Liver (tissue), 9 donors: ENCODE measurements around the gene TCHHL1. TPM values are rescaled to one million over a fixed set of nuclear protein-coding genes. Genes with fewer than 3 reads are reported as not detected.

Source experiments
- DNase-seq: peaks from one replicate; pipeline ENCODE4 v3.0.0-alpha.2; 2017; ENCODE audit warnings: low spot score
- H3K27ac ChIP-seq, 2 donors: one replicate each; pipeline ENCODE4 v1.7.0; 2013; ENCODE audit warnings: inconsistent platforms in 2 of 2, low read length in 2 of 2, control low read depth in 1 of 2, low read depth in 1 of 2, mild to moderate bottlenecking in 1 of 2
- H3K27me3 ChIP-seq, 4 donors: one replicate each; pipeline versions ENCODE4 v1.6.1 to v1.7.0; 2013; ENCODE audit warnings: low read length in 3 of 4, inconsistent platforms in 1 of 4, mild to moderate bottlenecking in 1 of 4, moderate library complexity in 1 of 4; ENCODE audit not compliant: control insufficient read depth in 4 of 4, insufficient read depth in 4 of 4
- H3K36me3 ChIP-seq, 4 donors: one replicate each; pipeline versions ENCODE4 v1.6.1 to v1.7.0; 2013; ENCODE audit warnings: low read length in 3 of 4, mild to moderate bottlenecking in 3 of 4, low read depth in 1 of 4, moderate library complexity in 1 of 4; ENCODE audit not compliant: control insufficient read depth in 4 of 4, insufficient read depth in 3 of 4
- H3K4me1 ChIP-seq, 4 donors: one replicate each; pipeline versions ENCODE4 v1.6.1 to v1.7.0; 2013; ENCODE audit warnings: low read length in 3 of 4, mild to moderate bottlenecking in 3 of 4, moderate library complexity in 1 of 4; ENCODE audit not compliant: control insufficient read depth in 4 of 4, insufficient read depth in 4 of 4
- H3K4me3 ChIP-seq, 3 donors: one replicate each; pipeline versions ENCODE4 v1.6.1 to v1.7.0; 2013; ENCODE audit warnings: low read length in 3 of 3, control low read depth in 1 of 3, low read depth in 1 of 3, mild to moderate bottlenecking in 1 of 3
- H3K9ac ChIP-seq, 2 donors: one replicate each; pipeline ENCODE4 v1.7.0; 2013; ENCODE audit warnings: low read length in 2 of 2, mild to moderate bottlenecking in 2 of 2, moderate library complexity in 2 of 2, control low read depth in 1 of 2, low read depth in 1 of 2
- H3K9me3 ChIP-seq, 4 donors: one replicate each; pipeline versions ENCODE4 v1.6.1 to v1.7.0; 2013; ENCODE audit warnings: low read length in 3 of 4; ENCODE audit not compliant: control insufficient read depth in 4 of 4
- ATF3 ChIP-seq: IDR thresholded peaks from 2 replicates; pipeline ENCODE4 v1.6.1; 2016; ENCODE audit warnings: antibody characterized with exemption
- EGR1 ChIP-seq, 2 donors: IDR thresholded peaks; 2 replicates each; pipeline ENCODE4 v1.6.1; 2016 to 2018; ENCODE audit warnings: antibody characterized with exemption in 2 of 2, low read depth in 2 of 2
- FOXA1 ChIP-seq: IDR thresholded peaks from 2 replicates; pipeline ENCODE4 v1.6.1; 2016; ENCODE audit warnings: antibody characterized with exemption
- GABPA ChIP-seq, 2 donors: IDR thresholded peaks in 1 of 2; conservative IDR thresholded peaks in 1 of 2; 2 replicates each; pipeline ENCODE4 v1.6.1; 2016; ENCODE audit warnings: antibody characterized with exemption in 2 of 2, mild to moderate bottlenecking in 1 of 2, moderate library complexity in 1 of 2
- HNF4A ChIP-seq, 2 donors: conservative IDR thresholded peaks; 2 replicates each; pipeline ENCODE4 v1.6.1; 2016; ENCODE audit warnings: antibody characterized with exemption in 2 of 2, mild to moderate bottlenecking in 2 of 2
- HNF4G ChIP-seq: IDR thresholded peaks from 2 replicates; pipeline ENCODE4 v1.6.1; 2016; ENCODE audit warnings: antibody characterized with exemption
- JUND ChIP-seq, 2 donors: IDR thresholded peaks; 2 replicates each; pipeline ENCODE4 v1.6.1; 2016; ENCODE audit warnings: antibody characterized with exemption in 2 of 2
- NR2F2 ChIP-seq: IDR thresholded peaks from 2 replicates; pipeline ENCODE4 v1.6.1; 2016; ENCODE audit warnings: antibody characterized with exemption
- RAD21 ChIP-seq, 2 donors: IDR thresholded peaks; 2 replicates each; pipeline ENCODE4 v1.6.1; 2016; ENCODE audit warnings: antibody characterized with exemption in 2 of 2, mild to moderate bottlenecking in 2 of 2
- RXRA ChIP-seq, 2 donors: IDR thresholded peaks; 2 replicates each; pipeline ENCODE4 v1.6.1; 2017 to 2018; ENCODE audit warnings: antibody characterized with exemption in 2 of 2, mild to moderate bottlenecking in 1 of 2
- SP1 ChIP-seq: IDR thresholded peaks from 2 replicates; pipeline ENCODE4 v1.6.1; 2018; ENCODE audit warnings: antibody characterized with exemption, mild to moderate bottlenecking
- TAF1 ChIP-seq: conservative IDR thresholded peaks from 2 replicates; pipeline ENCODE4 v1.6.1; 2016; ENCODE audit warnings: antibody characterized with exemption, mild to moderate bottlenecking
- YY1 ChIP-seq: IDR thresholded peaks from 2 replicates; pipeline ENCODE4 v1.6.1; 2016; ENCODE audit warnings: antibody characterized with exemption, mild to moderate bottlenecking
- ZBTB33 ChIP-seq: IDR thresholded peaks from 2 replicates; pipeline ENCODE4 v1.6.1; 2016; ENCODE audit warnings: antibody characterized with exemption
- WGBS: extraction: QIAGEN DNeasy Blood & Tissue Kit; methylation state at CpG from one replicate; pipeline ENCODE4 v1.1.7; 2013; 5-methylcytosine and 5-hydroxymethylcytosine counted together
- polyA plus RNA-seq, 2 donors: library from polyadenylated mRNA; stranded (reverse) in 1 of 2; unstranded in 1 of 2; fragments of 200-250 nt in 1 of 2; fragments of >200 nt in 1 of 2; fragmentation: Nextera tagmentation in 1 of 2; extraction: Ambion mirVana in 1 of 2; gene quantifications; one replicate each; pipeline versions ENCODE4 v1.2.1 to v1.2.3, GENCODE V29; 2013 to 2015
- total RNA-seq, 2 donors: library from RNA; depleted of rRNA; stranded (reverse); fragments of >200 nt; gene quantifications; one replicate each; pipeline ENCODE4 v1.2.3, GENCODE V29; 2014
- TF ChIP-seq, protein P1 (sequence below): fragments of 150-350 bp; IDR thresholded peaks from 2 replicates; pipeline ENCODE4 v1.5.1; 2017; ENCODE audit warnings: improper control_type of control experiment, low read depth, low read length; ENCODE audit not compliant: missing input control
- TF ChIP-seq, protein P2 (sequence below): IDR thresholded peaks from 2 replicates; pipeline ENCODE4 v1.6.1; 2016; ENCODE audit warnings: antibody characterized with exemption, mild to moderate bottlenecking
- TF ChIP-seq, protein P3 (sequence below): IDR thresholded peaks from 2 replicates; pipeline ENCODE4 v1.6.1; 2016; ENCODE audit warnings: antibody characterized with exemption
- donor health status: healthy.
- donor health status: healthy.
- donor health status: healthy.
- donor health status: healthy.
- donor health status: healthy.

Gene TCHHL1
- total and polyA plus RNA-seq, 4 donors, result not detected

- H3K36me3 ChIP-seq, result no peaks in the 10 kb centered on the region
- H3K27me3 ChIP-seq, result peaks cover 0 to 7% (median under 1%) of the 10 kb centered on the region in 4 donors
- H3K4me3 ChIP-seq, result no peak overlapping the region
- H3K4me1 ChIP-seq, result no peaks in the 10 kb centered on the region
- no peak for DNase-seq
- H3K9ac ChIP-seq, result no peak overlapping the region
- H3K9me3 ChIP-seq, result no peaks in the 10 kb centered on the region
- no peak overlapping the region for H3K27ac ChIP-seq
- TF ChIP-seq JUND (IDR thresholded peaks at IDR 0.05) (no peak), FOXA1 (no peak), RAD21 (IDR thresholded peaks at IDR 0.05) (no peak), ATF3 (no peak), TAF1 (no peak)
Measured at GRCh38 chr1:152061952-152062351, 26.9 kb downstream of the TCHHL1 start.

- no peak overlapping the region for H3K4me3 ChIP-seq
- peaks cover 0 to 15% (median 4%) of the 10 kb centered on the region in 4 donors for H3K27me3 ChIP-seq
- no peak overlapping the region for H3K9ac ChIP-seq
- H3K36me3 ChIP-seq, result no peaks in the 10 kb centered on the region
- 57% methylated on average over 13 of the region's 13 CpGs for WGBS
- H3K9me3 ChIP-seq, result no peaks in the 10 kb centered on the region
- no peak overlapping the region for H3K27ac ChIP-seq
- no peaks in the 10 kb centered on the region for H3K4me1 ChIP-seq
- no peak for TF ChIP-seq JUND (IDR thresholded peaks at IDR 0.05)
- TF ChIP-seq RXRA (IDR thresholded peaks at IDR 0.05), result no peak
- no peak for TF ChIP-seq NR2F2
- no peak for TF ChIP-seq SP1
- TF ChIP-seq ZBTB33, result no peak
- TF ChIP-seq, protein P1, sequence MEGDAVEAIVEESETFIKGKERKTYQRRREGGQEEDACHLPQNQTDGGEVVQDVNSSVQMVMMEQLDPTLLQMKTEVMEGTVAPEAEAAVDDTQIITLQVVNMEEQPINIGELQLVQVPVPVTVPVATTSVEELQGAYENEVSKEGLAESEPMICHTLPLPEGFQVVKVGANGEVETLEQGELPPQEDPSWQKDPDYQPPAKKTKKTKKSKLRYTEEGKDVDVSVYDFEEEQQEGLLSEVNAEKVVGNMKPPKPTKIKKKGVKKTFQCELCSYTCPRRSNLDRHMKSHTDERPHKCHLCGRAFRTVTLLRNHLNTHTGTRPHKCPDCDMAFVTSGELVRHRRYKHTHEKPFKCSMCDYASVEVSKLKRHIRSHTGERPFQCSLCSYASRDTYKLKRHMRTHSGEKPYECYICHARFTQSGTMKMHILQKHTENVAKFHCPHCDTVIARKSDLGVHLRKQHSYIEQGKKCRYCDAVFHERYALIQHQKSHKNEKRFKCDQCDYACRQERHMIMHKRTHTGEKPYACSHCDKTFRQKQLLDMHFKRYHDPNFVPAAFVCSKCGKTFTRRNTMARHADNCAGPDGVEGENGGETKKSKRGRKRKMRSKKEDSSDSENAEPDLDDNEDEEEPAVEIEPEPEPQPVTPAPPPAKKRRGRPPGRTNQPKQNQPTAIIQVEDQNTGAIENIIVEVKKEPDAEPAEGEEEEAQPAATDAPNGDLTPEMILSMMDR, result no peak
- no peak for TF ChIP-seq YY1
- no peak for TF ChIP-seq TAF1
- TF ChIP-seq HNF4G, result no peak
- TF ChIP-seq FOXA1, result no peak
- TF ChIP-seq GABPA (IDR thresholded peaks at IDR 0.05 in 1 of 2, conservative IDR thresholded peaks at IDR 0.05 in 1 of 2), result no peak
- TF ChIP-seq, protein P2, sequence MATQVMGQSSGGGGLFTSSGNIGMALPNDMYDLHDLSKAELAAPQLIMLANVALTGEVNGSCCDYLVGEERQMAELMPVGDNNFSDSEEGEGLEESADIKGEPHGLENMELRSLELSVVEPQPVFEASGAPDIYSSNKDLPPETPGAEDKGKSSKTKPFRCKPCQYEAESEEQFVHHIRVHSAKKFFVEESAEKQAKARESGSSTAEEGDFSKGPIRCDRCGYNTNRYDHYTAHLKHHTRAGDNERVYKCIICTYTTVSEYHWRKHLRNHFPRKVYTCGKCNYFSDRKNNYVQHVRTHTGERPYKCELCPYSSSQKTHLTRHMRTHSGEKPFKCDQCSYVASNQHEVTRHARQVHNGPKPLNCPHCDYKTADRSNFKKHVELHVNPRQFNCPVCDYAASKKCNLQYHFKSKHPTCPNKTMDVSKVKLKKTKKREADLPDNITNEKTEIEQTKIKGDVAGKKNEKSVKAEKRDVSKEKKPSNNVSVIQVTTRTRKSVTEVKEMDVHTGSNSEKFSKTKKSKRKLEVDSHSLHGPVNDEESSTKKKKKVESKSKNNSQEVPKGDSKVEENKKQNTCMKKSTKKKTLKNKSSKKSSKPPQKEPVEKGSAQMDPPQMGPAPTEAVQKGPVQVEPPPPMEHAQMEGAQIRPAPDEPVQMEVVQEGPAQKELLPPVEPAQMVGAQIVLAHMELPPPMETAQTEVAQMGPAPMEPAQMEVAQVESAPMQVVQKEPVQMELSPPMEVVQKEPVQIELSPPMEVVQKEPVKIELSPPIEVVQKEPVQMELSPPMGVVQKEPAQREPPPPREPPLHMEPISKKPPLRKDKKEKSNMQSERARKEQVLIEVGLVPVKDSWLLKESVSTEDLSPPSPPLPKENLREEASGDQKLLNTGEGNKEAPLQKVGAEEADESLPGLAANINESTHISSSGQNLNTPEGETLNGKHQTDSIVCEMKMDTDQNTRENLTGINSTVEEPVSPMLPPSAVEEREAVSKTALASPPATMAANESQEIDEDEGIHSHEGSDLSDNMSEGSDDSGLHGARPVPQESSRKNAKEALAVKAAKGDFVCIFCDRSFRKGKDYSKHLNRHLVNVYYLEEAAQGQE, result no peak
- TF ChIP-seq RAD21 (IDR thresholded peaks at IDR 0.05), result no peak
- TF ChIP-seq HNF4A (conservative IDR thresholded peaks at IDR 0.05), result no peak
- TF ChIP-seq, protein P3, sequence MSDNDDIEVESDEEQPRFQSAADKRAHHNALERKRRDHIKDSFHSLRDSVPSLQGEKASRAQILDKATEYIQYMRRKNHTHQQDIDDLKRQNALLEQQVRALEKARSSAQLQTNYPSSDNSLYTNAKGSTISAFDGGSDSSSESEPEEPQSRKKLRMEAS, result no peak
- TF ChIP-seq EGR1 (IDR thresholded peaks at IDR 0.05; ENCODE audit: low read depth in 2 of 2), result no peak
- no peak for DNase-seq
Measured at GRCh38 chr1:152053375-152053774, 35.5 kb downstream of the TCHHL1 start.
